ENCODE data around the gene ANKRD52. TPM values are rescaled to one million over a fixed set of nuclear protein-coding genes. Genes with fewer than 3 reads are reported as not detected.
A peak's percentile ranks its signal among the peaks of the same experiment; 100 is the strongest.

Gene ANKRD52
- total and polyA plus RNA-seq, 2 donors from 2014 or later, result 8.6 to 46.4 TPM

DNA sequence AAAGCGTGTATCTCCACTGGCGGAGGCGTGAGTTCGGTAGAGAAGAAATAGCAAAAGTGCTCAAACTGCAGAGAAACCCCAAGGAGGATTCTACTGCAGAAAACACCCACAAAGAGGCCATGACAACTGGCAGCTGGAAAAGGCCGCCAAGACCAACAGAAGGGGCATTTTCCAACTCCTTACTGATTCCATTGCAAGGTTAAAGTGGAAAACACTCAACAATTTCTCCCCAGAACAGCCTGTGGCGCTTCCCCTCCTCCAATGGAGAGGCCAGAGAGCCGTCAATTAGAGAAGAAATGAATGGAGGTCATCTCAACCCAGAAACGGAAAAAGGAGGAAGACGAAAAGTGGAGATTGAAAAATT is 618 bp upstream of the ANKRD52 start:
- FAIRE-seq (no peak), DNase-seq (no peak)
- no peaks in the 10 kb centered on the region for H3K27me3 ChIP-seq (ENCODE audit: control insufficient read depth, insufficient read depth, low read length)
- peak overlapping the region; percentile 66 to 88 (median 86) for H3K9ac ChIP-seq (ENCODE audit: low read length in 3 of 3)
- TF ChIP-seq, protein P1, sequence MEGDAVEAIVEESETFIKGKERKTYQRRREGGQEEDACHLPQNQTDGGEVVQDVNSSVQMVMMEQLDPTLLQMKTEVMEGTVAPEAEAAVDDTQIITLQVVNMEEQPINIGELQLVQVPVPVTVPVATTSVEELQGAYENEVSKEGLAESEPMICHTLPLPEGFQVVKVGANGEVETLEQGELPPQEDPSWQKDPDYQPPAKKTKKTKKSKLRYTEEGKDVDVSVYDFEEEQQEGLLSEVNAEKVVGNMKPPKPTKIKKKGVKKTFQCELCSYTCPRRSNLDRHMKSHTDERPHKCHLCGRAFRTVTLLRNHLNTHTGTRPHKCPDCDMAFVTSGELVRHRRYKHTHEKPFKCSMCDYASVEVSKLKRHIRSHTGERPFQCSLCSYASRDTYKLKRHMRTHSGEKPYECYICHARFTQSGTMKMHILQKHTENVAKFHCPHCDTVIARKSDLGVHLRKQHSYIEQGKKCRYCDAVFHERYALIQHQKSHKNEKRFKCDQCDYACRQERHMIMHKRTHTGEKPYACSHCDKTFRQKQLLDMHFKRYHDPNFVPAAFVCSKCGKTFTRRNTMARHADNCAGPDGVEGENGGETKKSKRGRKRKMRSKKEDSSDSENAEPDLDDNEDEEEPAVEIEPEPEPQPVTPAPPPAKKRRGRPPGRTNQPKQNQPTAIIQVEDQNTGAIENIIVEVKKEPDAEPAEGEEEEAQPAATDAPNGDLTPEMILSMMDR (IDR thresholded peaks at IDR 0.05; ENCODE audit: borderline replicate concordance, extremely low read depth, insufficient read depth), result no peak
- H3K4me3 ChIP-seq (ENCODE audit: low read length in 3 of 3), result peak overlapping the region; percentile 46 to 87 (median 75)
- no peaks in the 10 kb centered on the region for H3K9me3 ChIP-seq (ENCODE audit: control insufficient read depth in 2 of 3, insufficient read depth in 1 of 3, low read length in 3 of 3)
- peaks cover 4 to 13% (median 10%) of the 10 kb centered on the region in 3 donors for H3K4me1 ChIP-seq (ENCODE audit: control insufficient read depth in 2 of 3, insufficient read depth in 2 of 3, low read depth in 1 of 3, low read length in 3 of 3)
- H3K36me3 ChIP-seq (ENCODE audit: control insufficient read depth in 2 of 3, insufficient read depth in 3 of 3, low read length in 3 of 3), result peaks cover 4 to 26% (median 13%) of the 10 kb centered on the region in 3 donors
- intact Hi-C loops (cut with DNase I), result no loop called here
- peak overlapping the region; percentile 74 to 79 for H3K27ac ChIP-seq (ENCODE audit: low read depth in 2 of 2, low read length in 2 of 2)

DNA sequence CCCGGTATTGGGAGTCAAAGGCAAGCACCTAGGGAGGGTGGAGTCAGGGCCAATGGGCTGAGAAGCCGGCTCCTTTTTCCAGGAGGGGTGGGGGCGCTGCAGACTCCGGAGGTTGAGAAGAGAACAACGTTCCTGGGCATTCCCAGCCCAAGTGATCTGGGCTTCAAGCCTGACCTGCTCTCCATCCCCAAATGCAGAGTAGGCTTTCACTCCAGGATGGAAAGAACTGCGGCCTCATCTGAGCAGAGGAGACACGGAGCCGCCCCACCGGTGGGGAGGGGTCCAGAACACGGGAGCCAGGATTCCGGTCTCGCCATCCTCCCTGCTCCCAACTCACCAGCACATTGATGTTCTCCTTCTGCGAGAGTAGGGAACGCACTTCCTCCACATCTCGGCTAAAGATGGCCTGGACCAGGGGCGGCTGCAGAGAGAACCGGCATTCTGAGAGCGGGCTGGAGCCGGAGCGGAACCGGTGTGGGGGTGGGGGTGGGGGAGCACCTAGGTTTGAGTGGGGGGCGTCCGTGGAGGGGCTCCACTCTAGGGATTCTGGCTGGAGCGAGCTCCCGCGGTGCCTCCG is 605 bp downstream of the ANKRD52 start:
- intact Hi-C loops (cut with DNase I), result no loop called here
- H3K9ac ChIP-seq (ENCODE audit: low read length in 3 of 3), result peak overlapping the region; percentile 48 to 61 (median 57)
- H3K27me3 ChIP-seq (ENCODE audit: control insufficient read depth, insufficient read depth, low read length), result no peaks in the 10 kb centered on the region
- peaks cover 4 to 13% (median 10%) of the 10 kb centered on the region in 3 donors for H3K4me1 ChIP-seq (ENCODE audit: control insufficient read depth in 2 of 3, insufficient read depth in 2 of 3, low read depth in 1 of 3, low read length in 3 of 3)
- peaks cover 14 to 38% (median 25%) of the 10 kb centered on the region in 3 donors for H3K36me3 ChIP-seq (ENCODE audit: control insufficient read depth in 2 of 3, insufficient read depth in 3 of 3, low read length in 3 of 3)
- no peak for FAIRE-seq
- TF ChIP-seq, protein P1 (IDR thresholded peaks at IDR 0.05; ENCODE audit: borderline replicate concordance, extremely low read depth, insufficient read depth), result no peak
- DNase-seq, result peak in 3 of 5 donors; percentile 50 to 71 (median 64)
- H3K27ac ChIP-seq (ENCODE audit: low read depth in 2 of 2, low read length in 2 of 2), result peak overlapping the region; percentile 63 to 65
- H3K4me3 ChIP-seq (ENCODE audit: low read length in 3 of 3), result peak overlapping the region; percentile 76 to 87 (median 80)
- H3K9me3 ChIP-seq (ENCODE audit: control insufficient read depth in 2 of 3, insufficient read depth in 1 of 3, low read length in 3 of 3), result no peaks in the 10 kb centered on the region

DNA sequence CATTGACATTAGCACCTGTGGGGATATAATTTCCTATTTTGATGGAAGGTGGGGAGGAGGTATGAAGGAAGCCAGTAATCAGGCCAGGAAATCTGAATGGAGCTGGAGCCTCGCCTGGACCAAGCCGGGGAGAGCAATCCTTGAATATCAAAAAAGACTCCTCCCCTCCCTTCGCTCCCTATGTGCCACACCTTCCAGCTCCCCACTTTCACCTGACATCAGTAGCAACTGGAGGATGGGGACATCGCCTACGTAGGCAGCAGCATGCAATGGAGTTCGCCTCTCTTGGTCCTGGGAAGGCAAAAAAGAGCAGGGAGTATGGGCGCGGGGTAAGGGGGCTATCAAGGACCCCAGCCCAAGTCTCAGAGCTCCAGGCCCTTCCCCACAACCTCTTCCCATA is 1.1 kb downstream of the ANKRD52 start:
- TF ChIP-seq, protein P1 (IDR thresholded peaks at IDR 0.05; ENCODE audit: borderline replicate concordance, extremely low read depth, insufficient read depth), result no peak
- Histone ChIP-seq H3K9me3 (ENCODE audit: control insufficient read depth in 2 of 3, insufficient read depth in 1 of 3, low read length in 3 of 3) (no peaks in the 10 kb centered on the region), H3K4me1 (ENCODE audit: control insufficient read depth in 2 of 3, insufficient read depth in 2 of 3, low read depth in 1 of 3, low read length in 3 of 3) (peaks cover 4 to 13% (median 10%) of the 10 kb centered on the region in 3 donors), H3K27me3 (ENCODE audit: control insufficient read depth, insufficient read depth, low read length) (no peaks in the 10 kb centered on the region), H3K4me3 (ENCODE audit: low read length in 3 of 3) (peak overlapping the region; percentile 76 to 87 (median 80)), H3K9ac (ENCODE audit: low read length in 3 of 3) (peak overlapping the region; percentile 48 to 61 (median 57)), H3K27ac (ENCODE audit: low read depth in 2 of 2, low read length in 2 of 2) (no peak overlapping the region), H3K36me3 (ENCODE audit: control insufficient read depth in 2 of 3, insufficient read depth in 3 of 3, low read length in 3 of 3) (peaks cover 18 to 43% (median 30%) of the 10 kb centered on the region in 3 donors)
- DNase-seq, result no peak
- FAIRE-seq, result no peak
- intact Hi-C loops (cut with DNase I), result no loop called here
